Sigmoid colon (tissue), 7 donors: ENCODE data around the gene UQCC2. TPM values are rescaled to one million over a fixed set of nuclear protein-coding genes. Genes with fewer than 3 reads are reported as not detected.

Experiments
- DNase-seq: peaks from one replicate; pipeline ENCODE4 v3.0.0-alpha.2; 2019
- H3K27ac ChIP-seq, 4 donors: fragments of 200-600 bp; sonication (generic); one replicate each; pipeline ENCODE4 v1.5.1; 2016 to 2019; ENCODE audit warnings: mild to moderate bottlenecking in 1 of 4
- H3K27me3 ChIP-seq, 3 donors: fragments of 200-600 bp; sonication (generic); one replicate each; pipeline ENCODE4 v1.5.1; 2019; ENCODE audit warnings: mild to moderate bottlenecking in 1 of 3
- H3K36me3 ChIP-seq, 4 donors: fragments of 200-600 bp; sonication (generic); one replicate each; pipeline ENCODE4 v1.5.1; 2016 to 2019
- H3K4me1 ChIP-seq, 4 donors: fragments of 200-600 bp; sonication (generic); one replicate each; pipeline ENCODE4 v1.5.1; 2017 to 2019
- H3K4me3 ChIP-seq, 4 donors: fragments of 200-600 bp; sonication (generic); one replicate each; pipeline ENCODE4 v1.5.1; 2017 to 2019; ENCODE audit warnings: mild to moderate bottlenecking in 2 of 4, moderate library complexity in 1 of 4
- H3K9me3 ChIP-seq, 4 donors: fragments of 200-600 bp in 3 of 4; sonication (generic) in 3 of 4; one replicate each; pipeline versions ENCODE4 v1.5.1 to v1.6.1; 2013 to 2019
- CTCF ChIP-seq, 4 experiments: fragments of 450-650 bp in 3 of 4; fragments of 200-600 bp in 1 of 4; IDR thresholded peaks; one replicate each; pipeline ENCODE4 v1.5.1; 2016 to 2019; ENCODE audit warnings: antibody characterized with exemption in 4 of 4, mild to moderate bottlenecking in 3 of 4, moderate library complexity in 2 of 4
- EP300 ChIP-seq, 4 donors: sonication (generic); formaldehyde crosslinking; IDR thresholded peaks; one replicate each; pipeline ENCODE4 v1.6.1; 2017; ENCODE audit warnings: antibody characterized with exemption in 4 of 4
- POLR2A ChIP-seq, 2 donors: fragments of 450-650 bp; IDR thresholded peaks; one replicate each; pipeline ENCODE4 v1.6.1; 2016; ENCODE audit warnings: antibody characterized with exemption in 2 of 2, mild to moderate bottlenecking in 2 of 2, moderate library complexity in 2 of 2
- POLR2AphosphoS5 ChIP-seq, 4 donors: sonication (generic); formaldehyde crosslinking; IDR thresholded peaks; one replicate each; pipeline ENCODE4 v1.6.1; 2017; ENCODE audit warnings: antibody characterized with exemption in 4 of 4
- WGBS, 2 donors: extraction: QIAGEN DNeasy Blood & Tissue Kit; methylation state at CpG; one replicate each; pipeline ENCODE4 v1.1.7; 2013; 5-methylcytosine and 5-hydroxymethylcytosine counted together
- intact Hi-C: fragments of 100-400 bp; cut with DNase I; formaldehyde crosslinking; loops from one replicate; pipeline ENCODE4 v1.15.1; 2023
- polyA plus RNA-seq, 3 donors: library from polyadenylated mRNA; stranded (reverse); fragments of 200-250 nt; gene quantifications; one replicate each; pipeline ENCODE4 v1.2.3, GENCODE V29; 2013
- total RNA-seq, 4 donors: library from RNA; depleted of rRNA; stranded (reverse); fragments of >200 nt; gene quantifications; one replicate each; pipeline ENCODE4 v1.1.0, GENCODE V29; 2016
- donor health status: healthy with polysubstance abuse.
- donor health status: Bipolar disorder and iron deficiency.
- donor health status: healthy.

The UQCC2 gene
- total and polyA plus RNA-seq, 7 donors, result 9.5 to 90.9 (median 34.9) TPM

GRCh38 chr6:33728438-33728837 is 16.9 kb upstream of the UQCC2 start:
- Histone ChIP-seq H3K27ac (no peak overlapping the region), H3K4me1 (peaks cover 0 to 12% (median 3%) of the 10 kb centered on the region in 4 donors), H3K9me3 (no peaks in the 10 kb centered on the region), H3K27me3 (no peaks in the 10 kb centered on the region), H3K4me3 (no peak overlapping the region), H3K36me3 (peaks cover 0 to 46% (median 5%) of the 10 kb centered on the region in 4 donors)
- TF ChIP-seq EP300 (IDR thresholded peaks at IDR 0.05) (no peak), POLR2AphosphoS5 (IDR thresholded peaks at IDR 0.05) (no peak), CTCF (IDR thresholded peaks at IDR 0.05) (no peak), POLR2A (IDR thresholded peaks at IDR 0.05) (no peak)
- intact Hi-C loops, result no loop called here
- 91 to 95% methylated on average over 11 of the region's 11 CpGs for WGBS, 2 donors
- no peak for DNase-seq

GRCh38 chr6:33727932-33728331 is 16.4 kb upstream of the UQCC2 start:
- H3K4me3 ChIP-seq, result no peak overlapping the region
- no peaks in the 10 kb centered on the region for H3K27me3 ChIP-seq
- WGBS, 2 donors, result 85 to 90% methylated on average over 11 of the region's 11 CpGs
- DNase-seq, result no peak
- no peaks in the 10 kb centered on the region for H3K9me3 ChIP-seq
- intact Hi-C loops, result no loop called here
- no peak overlapping the region for H3K27ac ChIP-seq
- TF ChIP-seq EP300 (IDR thresholded peaks at IDR 0.05), result no peak
- TF ChIP-seq POLR2A (IDR thresholded peaks at IDR 0.05), result no peak
- no peak for TF ChIP-seq POLR2AphosphoS5 (IDR thresholded peaks at IDR 0.05)
- TF ChIP-seq CTCF (IDR thresholded peaks at IDR 0.05), result no peak
- H3K36me3 ChIP-seq, result peaks cover 0 to 41% (median 7%) of the 10 kb centered on the region in 4 donors
- peaks cover 0 to 12% (median 4%) of the 10 kb centered on the region in 4 donors for H3K4me1 ChIP-seq

- no peaks in the 10 kb centered on the region for H3K9me3 ChIP-seq
- intact Hi-C loops, result no loop called here
- 88 to 93% methylated on average over 7 of the region's 7 CpGs for WGBS, 2 donors
- peaks cover 0 to 39% (median 7%) of the 10 kb centered on the region in 4 donors for H3K36me3 ChIP-seq
- TF ChIP-seq EP300 (IDR thresholded peaks at IDR 0.05), result no peak
- TF ChIP-seq CTCF (IDR thresholded peaks at IDR 0.05), result no peak
- no peak for TF ChIP-seq POLR2A (IDR thresholded peaks at IDR 0.05)
- no peak for TF ChIP-seq POLR2AphosphoS5 (IDR thresholded peaks at IDR 0.05)
- peaks cover 0 to 12% (median 4%) of the 10 kb centered on the region in 4 donors for H3K4me1 ChIP-seq
- DNase-seq, result no peak
- no peak overlapping the region for H3K4me3 ChIP-seq
- no peaks in the 10 kb centered on the region for H3K27me3 ChIP-seq
- H3K27ac ChIP-seq, result no peak overlapping the region
These were observed 15.6 kb upstream of the UQCC2 start for GRCh38 chr6:33727126-33727525.

GRCh38 chr6:33726696-33727095 is 15.2 kb upstream of the UQCC2 start:
- Histone ChIP-seq H3K36me3 (peaks cover 0 to 34% (median 7%) of the 10 kb centered on the region in 4 donors), H3K4me3 (no peak overlapping the region), H3K27ac (no peak overlapping the region), H3K4me1 (peaks cover 0 to 12% (median 6%) of the 10 kb centered on the region in 4 donors), H3K9me3 (no peaks in the 10 kb centered on the region), H3K27me3 (no peaks in the 10 kb centered on the region)
- 88 to 94% methylated on average over 15 of the region's 15 CpGs for WGBS, 2 donors
- intact Hi-C loops, result no loop called here
- no peak for TF ChIP-seq POLR2A (IDR thresholded peaks at IDR 0.05)
- no peak for TF ChIP-seq EP300 (IDR thresholded peaks at IDR 0.05)
- no peak for TF ChIP-seq POLR2AphosphoS5 (IDR thresholded peaks at IDR 0.05)
- no peak for TF ChIP-seq CTCF (IDR thresholded peaks at IDR 0.05)
- DNase-seq, result no peak
